ENCODE results near the gene EPB41L4A. TPM values are rescaled to one million over a fixed set of nuclear protein-coding genes. Genes with fewer than 3 reads are reported as not detected.

EPB41L4A gene
- total RNA-seq, 1 experiment from 2014 or later: 4.7 TPM

GRCh38 chr5:112159435-112159834, 259.6 kb downstream of the EPB41L4A start:
- no peaks in the 10 kb centered on the region for H3K27me3 ChIP-seq (ENCODE audit: control insufficient read depth, insufficient read depth, low read length)
- H3K36me3 ChIP-seq (replicated peaks; ENCODE audit: control insufficient read depth, insufficient read depth, low read length): peaks cover 18% of the 10 kb centered on the region
- H3K4me3 ChIP-seq (ENCODE audit: insufficient read depth, low read depth, low read length): no peak overlapping the region
- DNase-seq: no peak

DNA sequence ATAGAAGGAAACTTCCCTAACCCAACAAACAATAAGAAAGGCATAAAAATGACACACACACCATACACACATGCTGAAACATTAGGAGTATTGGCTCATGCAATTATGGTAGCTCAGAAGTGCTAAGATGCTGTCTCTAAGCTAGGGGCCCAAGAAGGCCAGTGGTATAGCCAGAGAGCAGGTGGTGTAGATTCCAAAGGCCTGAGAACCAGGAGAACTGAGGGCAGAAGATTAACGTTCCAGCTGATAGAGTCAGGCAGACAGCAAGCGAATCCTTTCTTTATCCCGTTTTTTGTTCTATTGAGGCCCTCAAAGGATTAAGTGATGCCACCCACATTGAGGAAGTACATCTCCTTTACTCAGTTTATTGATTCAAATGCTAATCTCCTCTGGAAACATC, 262.9 kb downstream of the EPB41L4A start:
- no peak for DNase-seq
- no peak overlapping the region for H3K4me3 ChIP-seq (ENCODE audit: insufficient read depth, low read depth, low read length)
- no peaks in the 10 kb centered on the region for H3K27me3 ChIP-seq (ENCODE audit: control insufficient read depth, insufficient read depth, low read length)

GRCh38 chr5:112154940-112155686, 264.0 kb downstream of the EPB41L4A start:
- no peaks in the 10 kb centered on the region for H3K27me3 ChIP-seq (ENCODE audit: control insufficient read depth, insufficient read depth, low read length)
- no peaks in the 10 kb centered on the region for H3K36me3 ChIP-seq (replicated peaks; ENCODE audit: control insufficient read depth, insufficient read depth, low read length)
- H3K4me3 ChIP-seq (ENCODE audit: insufficient read depth, low read depth, low read length): no peak overlapping the region
- no peak for DNase-seq

More for the DNA sequence above, 262.9 kb downstream of the EPB41L4A start:
- H3K36me3 ChIP-seq (replicated peaks; ENCODE audit: control insufficient read depth, insufficient read depth, low read length): no peaks in the 10 kb centered on the region

GRCh38 chr5:112149727-112150126, 269.4 kb downstream of the EPB41L4A start:
- Histone ChIP-seq H3K4me3 (ENCODE audit: insufficient read depth, low read depth, low read length) (no peak overlapping the region), H3K27me3 (ENCODE audit: control insufficient read depth, insufficient read depth, low read length) (no peaks in the 10 kb centered on the region), H3K36me3 (replicated peaks; ENCODE audit: control insufficient read depth, insufficient read depth, low read length) (no peaks in the 10 kb centered on the region)
- DNase-seq: no peak

DNA sequence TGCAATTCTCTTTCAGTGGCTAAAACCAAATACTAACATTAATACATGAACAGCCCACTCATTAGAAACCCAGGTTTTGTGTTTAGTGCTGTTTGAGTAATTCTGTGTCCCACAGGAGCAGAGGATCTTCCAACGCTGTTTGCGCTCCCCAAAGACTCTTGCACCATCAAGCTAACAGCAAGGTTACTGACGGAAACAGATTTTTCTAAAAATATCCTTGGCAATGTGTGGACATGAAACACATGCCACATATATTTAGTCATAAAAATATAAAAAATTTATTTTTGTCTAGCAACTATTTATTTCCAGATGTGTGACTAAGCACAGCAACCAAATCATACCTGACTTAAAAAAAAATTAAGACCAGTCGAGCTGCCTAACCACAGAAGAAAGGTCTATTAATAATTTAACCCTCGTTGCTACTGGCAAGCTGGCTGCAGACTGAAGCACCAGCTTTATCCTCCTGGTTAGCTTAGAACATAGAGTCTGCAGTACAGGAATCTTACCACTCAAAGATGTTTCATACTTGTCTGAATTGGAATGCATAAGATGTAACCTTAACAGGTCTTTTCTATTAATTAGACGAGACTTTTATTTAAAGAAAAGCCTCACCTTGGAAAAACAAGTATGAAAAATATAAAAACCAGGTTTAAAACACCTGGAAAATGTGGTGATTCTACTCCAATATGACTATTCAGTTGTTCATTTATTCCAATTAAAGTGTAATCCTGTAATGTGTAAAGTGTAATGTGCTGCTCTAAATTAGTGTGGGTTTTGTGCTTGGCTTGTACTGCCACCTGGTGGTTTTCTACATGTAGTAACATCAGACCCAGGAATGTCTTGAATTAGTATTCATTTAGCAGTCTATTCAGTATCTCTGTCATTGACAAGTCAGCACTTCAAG, 272.5 kb downstream of the EPB41L4A start:
- Histone ChIP-seq H3K4me3 (ENCODE audit: insufficient read depth, low read depth, low read length) (no peak overlapping the region), H3K27me3 (ENCODE audit: control insufficient read depth, insufficient read depth, low read length) (no peaks in the 10 kb centered on the region), H3K36me3 (replicated peaks; ENCODE audit: control insufficient read depth, insufficient read depth, low read length) (no peaks in the 10 kb centered on the region)
- DNase-seq: no peak

DNA sequence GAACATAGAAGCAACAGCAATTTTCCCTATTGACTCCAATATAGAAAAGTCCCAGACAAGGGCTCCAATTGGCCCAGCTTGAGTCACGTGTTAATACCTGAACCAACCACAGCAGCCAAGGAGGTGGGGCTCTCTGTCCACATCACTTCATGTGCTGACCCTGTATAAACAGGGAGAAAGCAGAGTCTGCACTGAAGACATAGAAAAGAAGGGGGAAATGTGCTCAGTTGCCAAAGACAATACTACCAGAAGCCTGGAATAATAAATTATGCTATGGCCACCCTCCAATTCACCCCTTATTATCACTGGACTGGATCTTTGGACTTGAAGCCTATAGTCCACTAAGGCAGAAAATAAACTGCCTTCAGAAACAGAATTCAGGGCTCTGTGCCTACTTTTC, 275.4 kb downstream of the EPB41L4A start:
- no peaks in the 10 kb centered on the region for H3K27me3 ChIP-seq (ENCODE audit: control insufficient read depth, insufficient read depth, low read length)
- no peak overlapping the region for H3K4me3 ChIP-seq (ENCODE audit: insufficient read depth, low read depth, low read length)
- no peaks in the 10 kb centered on the region for H3K36me3 ChIP-seq (replicated peaks; ENCODE audit: control insufficient read depth, insufficient read depth, low read length)
- DNase-seq: no peak

GRCh38 chr5:112142769-112143270, 276.3 kb downstream of the EPB41L4A start:
- Histone ChIP-seq H3K27me3 (ENCODE audit: control insufficient read depth, insufficient read depth, low read length) (no peaks in the 10 kb centered on the region), H3K4me3 (ENCODE audit: insufficient read depth, low read depth, low read length) (no peak overlapping the region), H3K36me3 (replicated peaks; ENCODE audit: control insufficient read depth, insufficient read depth, low read length) (no peaks in the 10 kb centered on the region)
- DNase-seq: no peak

GRCh38 chr5:112141582-112141981, 277.5 kb downstream of the EPB41L4A start:
- Histone ChIP-seq H3K36me3 (replicated peaks; ENCODE audit: control insufficient read depth, insufficient read depth, low read length) (no peaks in the 10 kb centered on the region), H3K4me3 (ENCODE audit: insufficient read depth, low read depth, low read length) (no peak overlapping the region), H3K27me3 (ENCODE audit: control insufficient read depth, insufficient read depth, low read length) (no peaks in the 10 kb centered on the region)
- DNase-seq: no peak

DNA sequence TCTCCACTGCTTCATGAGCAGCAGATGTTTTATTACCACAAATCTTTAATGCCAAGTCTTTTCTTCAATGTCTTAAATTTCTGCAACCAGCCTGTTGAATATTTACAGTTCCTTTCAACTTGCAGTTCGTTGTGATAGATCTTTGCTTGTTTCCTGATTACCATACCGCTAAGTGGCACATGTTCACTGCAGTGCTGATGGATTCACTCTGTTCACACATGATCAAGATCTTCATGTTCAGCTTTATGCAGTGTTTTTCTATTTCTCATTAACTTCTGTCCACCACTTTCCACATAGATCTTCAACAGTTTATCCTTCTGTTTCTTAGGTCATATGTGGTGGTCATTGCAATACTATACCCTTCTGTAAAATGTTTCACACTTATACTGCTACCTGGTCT, 280.6 kb downstream of the EPB41L4A start:
- H3K4me3 ChIP-seq (ENCODE audit: insufficient read depth, low read depth, low read length): no peak overlapping the region
- DNase-seq: no peak

DNA sequence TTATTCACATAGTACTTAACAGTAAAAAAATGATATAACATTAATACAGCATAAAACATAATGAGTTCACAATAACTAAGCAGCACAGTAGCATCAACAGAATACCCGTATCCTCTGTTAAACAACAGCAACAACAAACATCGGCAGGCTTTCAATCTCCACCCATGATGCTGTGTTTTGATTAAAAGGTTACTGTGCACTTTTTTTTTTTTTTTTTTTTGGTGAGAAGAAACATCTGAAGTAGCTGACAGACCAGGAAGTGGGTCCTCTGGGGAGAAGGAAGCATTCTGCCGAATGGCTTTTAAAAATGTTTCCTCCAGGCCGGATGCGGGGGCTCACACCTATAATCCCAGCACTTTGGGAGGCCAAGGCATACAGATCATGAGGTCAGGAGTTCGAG, 282.3 kb downstream of the EPB41L4A start:
- DNase-seq: no peak
- no peaks in the 10 kb centered on the region for H3K36me3 ChIP-seq (replicated peaks; ENCODE audit: control insufficient read depth, insufficient read depth, low read length)
- no peak overlapping the region for H3K4me3 ChIP-seq (ENCODE audit: insufficient read depth, low read depth, low read length)
- no peaks in the 10 kb centered on the region for H3K27me3 ChIP-seq (ENCODE audit: control insufficient read depth, insufficient read depth, low read length)

More for the DNA sequence above, 280.6 kb downstream of the EPB41L4A start:
- Histone ChIP-seq H3K36me3 (replicated peaks; ENCODE audit: control insufficient read depth, insufficient read depth, low read length) (no peaks in the 10 kb centered on the region), H3K27me3 (ENCODE audit: control insufficient read depth, insufficient read depth, low read length) (no peaks in the 10 kb centered on the region)

- DNase-seq: no peak
- Histone ChIP-seq H3K27me3 (ENCODE audit: control insufficient read depth, insufficient read depth, low read length) (no peaks in the 10 kb centered on the region), H3K4me3 (ENCODE audit: insufficient read depth, low read depth, low read length) (no peak overlapping the region), H3K36me3 (replicated peaks; ENCODE audit: control insufficient read depth, insufficient read depth, low read length) (no peaks in the 10 kb centered on the region)
Measured at GRCh38 chr5:112127861-112128260, 291.2 kb downstream of the EPB41L4A start.

- no peak overlapping the region for H3K4me3 ChIP-seq (ENCODE audit: insufficient read depth, low read depth, low read length)
- no peak for DNase-seq
- H3K36me3 ChIP-seq (replicated peaks; ENCODE audit: control insufficient read depth, insufficient read depth, low read length): no peaks in the 10 kb centered on the region
- H3K27me3 ChIP-seq (ENCODE audit: control insufficient read depth, insufficient read depth, low read length): no peaks in the 10 kb centered on the region
Measured at GRCh38 chr5:112126982-112127381, 292.1 kb downstream of the EPB41L4A start.

DNA sequence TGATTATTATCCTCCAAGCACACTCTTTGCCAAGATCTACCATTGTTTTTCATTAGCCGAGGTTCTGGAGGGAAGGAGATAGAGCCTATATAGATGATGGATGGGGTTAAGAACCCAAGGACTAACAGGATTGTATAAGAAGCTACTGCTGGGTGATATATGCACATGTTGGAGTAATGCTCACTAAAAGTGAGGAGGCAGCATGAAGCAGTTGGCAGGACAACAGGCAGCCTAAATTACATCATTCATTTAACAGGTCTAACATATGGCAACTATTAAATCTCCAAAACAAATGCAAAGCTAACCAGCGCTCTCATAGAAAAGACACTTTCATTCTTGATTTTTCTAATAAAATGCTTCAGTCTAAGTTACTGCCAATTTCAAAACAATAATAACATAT, 293.2 kb downstream of the EPB41L4A start:
- DNase-seq: no peak
- no peaks in the 10 kb centered on the region for H3K36me3 ChIP-seq (replicated peaks; ENCODE audit: control insufficient read depth, insufficient read depth, low read length)
- H3K4me3 ChIP-seq (ENCODE audit: insufficient read depth, low read depth, low read length): no peak overlapping the region
- no peaks in the 10 kb centered on the region for H3K27me3 ChIP-seq (ENCODE audit: control insufficient read depth, insufficient read depth, low read length)

GRCh38 chr5:112124788-112125187, 294.3 kb downstream of the EPB41L4A start:
- no peak for DNase-seq
- no peaks in the 10 kb centered on the region for H3K36me3 ChIP-seq (replicated peaks; ENCODE audit: control insufficient read depth, insufficient read depth, low read length)
- no peak overlapping the region for H3K4me3 ChIP-seq (ENCODE audit: insufficient read depth, low read depth, low read length)
- no peaks in the 10 kb centered on the region for H3K27me3 ChIP-seq (ENCODE audit: control insufficient read depth, insufficient read depth, low read length)

DNA sequence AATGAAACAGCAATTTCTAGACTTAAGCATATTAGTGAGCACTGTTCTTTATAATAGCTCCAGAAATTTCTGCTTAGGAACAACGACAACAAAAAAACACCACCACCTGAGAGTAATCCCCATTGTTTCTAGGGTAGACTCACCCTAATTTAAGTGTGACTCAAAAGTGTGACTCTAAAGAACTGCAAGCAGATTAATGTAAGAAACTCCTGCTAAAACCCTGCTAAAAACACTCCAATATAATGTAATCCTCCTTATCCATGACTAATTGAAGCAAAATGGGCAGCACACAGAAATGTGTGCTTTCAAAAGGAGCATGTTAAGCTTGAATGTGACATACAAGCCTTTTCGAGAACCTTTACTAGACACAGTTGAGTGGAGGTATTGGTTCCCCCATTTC, 296.0 kb downstream of the EPB41L4A start:
- no peak for DNase-seq
- Histone ChIP-seq H3K4me3 (ENCODE audit: insufficient read depth, low read depth, low read length) (no peak overlapping the region), H3K36me3 (replicated peaks; ENCODE audit: control insufficient read depth, insufficient read depth, low read length) (no peaks in the 10 kb centered on the region), H3K27me3 (ENCODE audit: control insufficient read depth, insufficient read depth, low read length) (no peaks in the 10 kb centered on the region)
